PC-9 (cell line): ENCODE measurements around the gene SPHK1.

Experiments used
- EZH2 ChIP-seq: fragments of 200-600 bp; sonication (generic); IDR thresholded peaks from 2 replicates; pipeline ENCODE4 v1.8.0; 2017; ENCODE audit warnings: antibody characterized with exemption, low read depth
- TF ChIP-seq, protein P1 (sequence below): fragments of 200-600 bp; sonication (generic); conservative IDR thresholded peaks from 2 replicates; pipeline ENCODE4 v1.6.1; 2017; ENCODE audit warnings: mixed run types, antibody characterized with exemption, mild to moderate bottlenecking, moderate library complexity

DNA sequence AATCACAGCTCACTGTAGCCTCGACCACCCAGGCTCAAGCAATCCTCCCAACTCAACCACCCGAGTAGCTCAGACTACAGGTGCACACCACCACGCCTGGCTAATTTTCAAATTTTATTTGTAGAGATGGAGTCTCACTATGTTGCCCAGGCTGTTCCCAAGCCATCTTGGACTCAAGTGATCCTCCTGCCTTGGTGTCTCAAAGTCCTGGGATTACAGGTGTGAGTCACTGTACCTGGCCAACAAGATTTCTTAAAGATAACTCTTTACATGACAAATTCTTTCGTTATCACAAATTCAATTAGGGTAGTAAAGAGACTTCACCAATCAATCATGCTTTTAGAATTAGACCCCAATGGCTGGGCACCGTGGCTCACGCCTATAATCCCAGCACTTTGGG lies 43.1 kb upstream of the SPHK1 start:
- TF ChIP-seq, protein P1, sequence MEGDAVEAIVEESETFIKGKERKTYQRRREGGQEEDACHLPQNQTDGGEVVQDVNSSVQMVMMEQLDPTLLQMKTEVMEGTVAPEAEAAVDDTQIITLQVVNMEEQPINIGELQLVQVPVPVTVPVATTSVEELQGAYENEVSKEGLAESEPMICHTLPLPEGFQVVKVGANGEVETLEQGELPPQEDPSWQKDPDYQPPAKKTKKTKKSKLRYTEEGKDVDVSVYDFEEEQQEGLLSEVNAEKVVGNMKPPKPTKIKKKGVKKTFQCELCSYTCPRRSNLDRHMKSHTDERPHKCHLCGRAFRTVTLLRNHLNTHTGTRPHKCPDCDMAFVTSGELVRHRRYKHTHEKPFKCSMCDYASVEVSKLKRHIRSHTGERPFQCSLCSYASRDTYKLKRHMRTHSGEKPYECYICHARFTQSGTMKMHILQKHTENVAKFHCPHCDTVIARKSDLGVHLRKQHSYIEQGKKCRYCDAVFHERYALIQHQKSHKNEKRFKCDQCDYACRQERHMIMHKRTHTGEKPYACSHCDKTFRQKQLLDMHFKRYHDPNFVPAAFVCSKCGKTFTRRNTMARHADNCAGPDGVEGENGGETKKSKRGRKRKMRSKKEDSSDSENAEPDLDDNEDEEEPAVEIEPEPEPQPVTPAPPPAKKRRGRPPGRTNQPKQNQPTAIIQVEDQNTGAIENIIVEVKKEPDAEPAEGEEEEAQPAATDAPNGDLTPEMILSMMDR = no peak
- no peak for TF ChIP-seq EZH2
